GM10266 (cell line): Measurements from ENCODE around the gene GIPC2.

Experiments used
- DNase-seq: peaks from one replicate; pipeline ENCODE4 v3.0.0; 2012; ENCODE audit errors: extremely low spot score
- CTCF ChIP-seq: IDR thresholded peaks from 2 replicates; pipeline ENCODE4 v1.5.1; 2012; ENCODE audit warnings: mild to moderate bottlenecking, low read depth; ENCODE audit not compliant: control insufficient read depth, insufficient read depth; ENCODE audit errors: missing control alignments

Gene GIPC2

GRCh38 chr1:78094639-78095038 lies 48.9 kb downstream of the GIPC2 start:
- TF ChIP-seq CTCF, result no peak
- DNase-seq, result no peak

GRCh38 chr1:78095593-78095992 lies 49.8 kb downstream of the GIPC2 start:
- no peak for DNase-seq
- TF ChIP-seq CTCF, result no peak

- DNase-seq, result no peak
- no peak for TF ChIP-seq CTCF
Observed at GRCh38 chr1:78096017-78096416, 50.3 kb downstream of the GIPC2 start.

- TF ChIP-seq CTCF, result no peak
Observed at GRCh38 chr1:78096976-78097375, 51.2 kb downstream of the GIPC2 start.

GRCh38 chr1:78101051-78101450 lies 55.3 kb downstream of the GIPC2 start:
- TF ChIP-seq CTCF, result no peak
- no peak for DNase-seq

More at GRCh38 chr1:78096976-78097375, 51.2 kb downstream of the GIPC2 start:
- no peak for DNase-seq

GRCh38 chr1:78101514-78101913 lies 55.7 kb downstream of the GIPC2 start:
- no peak for DNase-seq
- TF ChIP-seq CTCF, result no peak

- DNase-seq, result no peak
- no peak for TF ChIP-seq CTCF
Observed at GRCh38 chr1:78102082-78102481, 56.3 kb downstream of the GIPC2 start.
